Progenitor cell of endocrine pancreas (in vitro differentiated cells): Measurements from ENCODE around the gene CAMKV. TPM values are rescaled to one million over a fixed set of nuclear protein-coding genes. Genes with fewer than 3 reads are reported as not detected.
A peak's percentile ranks its signal among the peaks of the same experiment; 100 is the strongest.

Experiments
- DNase-seq: peaks from one replicate; pipeline ENCODE4 v3.0.0; 2021; ENCODE audit warnings: low spot score; ENCODE audit not compliant: unreplicated experiment
- H3K27ac Mint-ChIP-seq: 2 replicates; pipeline ENCODE4 v1.8.0; 2021; ENCODE audit warnings: mild to moderate bottlenecking, moderate library complexity, mixed read lengths
- H3K27me3 Mint-ChIP-seq: 2 replicates; pipeline ENCODE4 v1.8.0; 2021; ENCODE audit warnings: mixed read lengths
- H3K36me3 Mint-ChIP-seq: 2 replicates; pipeline ENCODE4 v1.8.0; 2022; ENCODE audit warnings: mixed read lengths; ENCODE audit not compliant: insufficient read depth
- H3K4me1 Mint-ChIP-seq: 2 replicates; pipeline ENCODE4 v1.8.0; 2021; ENCODE audit warnings: low read depth, mixed read lengths
- H3K4me3 Mint-ChIP-seq: 2 replicates; pipeline ENCODE4 v1.8.0; 2021; ENCODE audit warnings: low read depth, mild to moderate bottlenecking, moderate library complexity, mixed read lengths
- H3K9me3 Mint-ChIP-seq: 2 replicates; pipeline ENCODE4 v1.8.0; 2021; ENCODE audit warnings: low read depth, mixed read lengths
- CTCF ChIP-seq: fragments of 200-600 bp; sonication (generic); IDR thresholded peaks from one replicate; pipeline ENCODE4 v1.5.0; 2021; ENCODE audit warnings: antibody characterized with exemption, mild to moderate bottlenecking; ENCODE audit not compliant: unreplicated experiment
- total RNA-seq: library from RNA; stranded (reverse); gene quantifications from 2 replicates; pipeline ENCODE4 v1.2.1, GENCODE V29; 2021

CAMKV gene
- total RNA-seq, 1 donor from 2014 or later = 2.1 TPM

GRCh38 chr3:49899815-49900214, 30.1 kb upstream of the CAMKV start:
- Mint-ChIP-seq H3K4me1 (peaks cover 2% of the 10 kb centered on the region), H3K9me3 (no peaks in the 10 kb centered on the region), H3K27me3 (no peaks in the 10 kb centered on the region), H3K4me3 (no peak overlapping the region), H3K36me3 (no peaks in the 10 kb centered on the region), H3K27ac (no peak overlapping the region)
- DNase-seq = no peak
- TF ChIP-seq CTCF = peak; percentile 26

GRCh38 chr3:49898991-49899390, 29.3 kb upstream of the CAMKV start:
- no peak for TF ChIP-seq CTCF
- no peak for DNase-seq
- no peaks in the 10 kb centered on the region for H3K9me3 Mint-ChIP-seq
- peaks cover 1% of the 10 kb centered on the region for H3K4me1 Mint-ChIP-seq
- H3K27ac Mint-ChIP-seq = no peak overlapping the region
- H3K4me3 Mint-ChIP-seq = no peak overlapping the region
- H3K36me3 Mint-ChIP-seq = no peaks in the 10 kb centered on the region
- H3K27me3 Mint-ChIP-seq = no peaks in the 10 kb centered on the region

GRCh38 chr3:49896345-49896744, 26.6 kb upstream of the CAMKV start:
- no peaks in the 10 kb centered on the region for H3K9me3 Mint-ChIP-seq
- TF ChIP-seq CTCF = no peak
- no peaks in the 10 kb centered on the region for H3K27me3 Mint-ChIP-seq
- H3K36me3 Mint-ChIP-seq = no peaks in the 10 kb centered on the region
- no peak for DNase-seq
- no peak overlapping the region for H3K27ac Mint-ChIP-seq
- no peak overlapping the region for H3K4me3 Mint-ChIP-seq
- H3K4me1 Mint-ChIP-seq = no peaks in the 10 kb centered on the region

- Mint-ChIP-seq H3K4me1 (no peaks in the 10 kb centered on the region), H3K4me3 (no peak overlapping the region), H3K27ac (no peak overlapping the region), H3K36me3 (no peaks in the 10 kb centered on the region), H3K27me3 (no peaks in the 10 kb centered on the region), H3K9me3 (no peaks in the 10 kb centered on the region)
- no peak for DNase-seq
- no peak for TF ChIP-seq CTCF
These were observed 26.1 kb upstream of the CAMKV start for GRCh38 chr3:49895791-49896190.

- DNase-seq = no peak
- Mint-ChIP-seq H3K36me3 (no peaks in the 10 kb centered on the region), H3K27me3 (no peaks in the 10 kb centered on the region), H3K4me3 (no peak overlapping the region), H3K4me1 (no peaks in the 10 kb centered on the region), H3K9me3 (no peaks in the 10 kb centered on the region), H3K27ac (no peak overlapping the region)
- no peak for TF ChIP-seq CTCF
These were observed 19.6 kb upstream of the CAMKV start for GRCh38 chr3:49889296-49889695.
